ENCODE results near the gene SMG5.

- no peak for TF ChIP-seq SIN3A (IDR thresholded peaks at IDR 0.05; ENCODE audit: borderline replicate concordance, insufficient read depth, low read length)
- TF ChIP-seq POLR2AphosphoS5 (IDR thresholded peaks at IDR 0.05; ENCODE audit: low read depth, low read length): no peak
- no peak for TF ChIP-seq TAF1 (IDR thresholded peaks at IDR 0.05; ENCODE audit: borderline replicate concordance, insufficient read depth, low read length)
- TF ChIP-seq REST (IDR thresholded peaks at IDR 0.05; ENCODE audit: insufficient read depth in 1 of 2, low read depth in 2 of 2, low read length in 2 of 2): no peak
- TF ChIP-seq FOXP2 (optimal IDR thresholded peaks at IDR 0.05; ENCODE audit: borderline replicate concordance, extremely low read depth, extremely low read length, insufficient read depth): no peak
Observed at GRCh38 chr1:156285437-156285836, 2.8 kb upstream of the SMG5 start.
